Neural cell (in vitro differentiated cells): ENCODE measurements around the gene NIM1K. TPM values are rescaled to one million over a fixed set of nuclear protein-coding genes. Genes with fewer than 3 reads are reported as not detected.

Source experiments
- H2AFZ ChIP-seq: fragments of 200-600, 300-800 bp; sonication (generic), shearing (Covaris generic); 2 replicates; pipeline ENCODE4 v1.6.0; 2014; ENCODE audit warnings: low read depth, mild to moderate bottlenecking, antibody characterized with exemption, low read length, moderate library complexity
- H3F3A ChIP-seq: fragments of 200-600 bp; shearing (Covaris generic); 2 replicates; pipeline ENCODE4 v1.6.1; 2016; ENCODE audit warnings: mild to moderate bottlenecking, moderate library complexity, mixed read lengths, antibody characterized with exemption, low read length; ENCODE audit not compliant: insufficient read depth, poor library complexity, severe bottlenecking
- H3K27ac ChIP-seq: fragments of 200-600, 300-800 bp; sonication (generic), shearing (Covaris generic); 2 replicates; pipeline ENCODE4 v1.5.1; 2014; ENCODE audit warnings: mild to moderate bottlenecking, low read length, moderate library complexity
- H3K27me3 ChIP-seq: fragments of 300-800, 200-600 bp; sonication (generic), shearing (Covaris generic); 2 replicates; pipeline ENCODE4 v1.6.0; 2014; ENCODE audit warnings: mild to moderate bottlenecking, low read depth, low read length, moderate library complexity; ENCODE audit not compliant: insufficient read depth
- H3K36me3 ChIP-seq: fragments of 300-800, 200-600 bp; sonication (generic), shearing (Covaris generic); 2 replicates; pipeline ENCODE4 v1.5.1; 2014; ENCODE audit warnings: mild to moderate bottlenecking, antibody characterized with exemption, low read length, moderate library complexity; ENCODE audit not compliant: insufficient read depth
- H3K4me2 ChIP-seq: fragments of 300-800, 200-600 bp; sonication (generic), shearing (Covaris generic); 2 replicates; pipeline ENCODE4 v1.6.0; 2014; ENCODE audit warnings: mild to moderate bottlenecking, low read length
- H3K4me3 ChIP-seq: fragments of 300-800, 200-600 bp; sonication (generic), shearing (Covaris generic); 2 replicates; pipeline ENCODE4 v1.5.1; 2014; ENCODE audit warnings: mild to moderate bottlenecking, low read length, moderate library complexity
- H3K79me2 ChIP-seq: fragments of 200-600 bp; shearing (Covaris generic); replicated peaks from 2 replicates; pipeline ENCODE4 v1.6.0; 2014; ENCODE audit warnings: mild to moderate bottlenecking, low read length, moderate library complexity; ENCODE audit not compliant: insufficient read depth
- H3K9ac ChIP-seq: fragments of 300-800, 200-600 bp; sonication (generic), shearing (Covaris generic); 2 replicates; pipeline ENCODE4 v1.6.1; 2016; ENCODE audit warnings: mild to moderate bottlenecking, low read length, mixed read lengths
- H3K9me2 ChIP-seq: fragments of 200-600 bp; shearing (Covaris generic); 2 replicates; pipeline ENCODE4 v1.6.1; 2016; ENCODE audit warnings: mild to moderate bottlenecking, low read length, mixed read lengths; ENCODE audit not compliant: insufficient read depth
- H3K9me3 ChIP-seq: fragments of 200-600, 300-800 bp; sonication (generic), shearing (Covaris generic); 2 replicates; pipeline ENCODE4 v1.6.1; 2016; ENCODE audit warnings: mild to moderate bottlenecking, mixed run types, low read length, moderate library complexity, mixed read lengths
- H4K20me1 ChIP-seq: fragments of 200-600 bp; shearing (Covaris generic); 2 replicates; pipeline ENCODE4 v1.6.1; 2016; ENCODE audit warnings: mild to moderate bottlenecking, mixed run types; ENCODE audit not compliant: insufficient read depth
- EP300 ChIP-seq: fragments of 450-650 bp; conservative IDR thresholded peaks from 2 replicates; pipeline ENCODE4 v1.6.1; 2014; ENCODE audit warnings: antibody characterized with exemption, mild to moderate bottlenecking, moderate library complexity; ENCODE audit not compliant: poor library complexity, severe bottlenecking
- EZH2 ChIP-seq: fragments of 200-600, 300-800 bp; shearing (Covaris generic), sonication (generic); IDR thresholded peaks from 2 replicates; pipeline ENCODE4 v1.6.1; 2014; ENCODE audit warnings: antibody characterized with exemption, low read length, borderline replicate concordance, mild to moderate bottlenecking; ENCODE audit not compliant: insufficient read depth, poor library complexity, severe bottlenecking
- MXI1 ChIP-seq: fragments of 450-650 bp; conservative IDR thresholded peaks from 2 replicates; pipeline ENCODE4 v1.6.1; 2014; ENCODE audit warnings: antibody characterized with exemption, mild to moderate bottlenecking; ENCODE audit not compliant: poor library complexity, severe bottlenecking
- POLR2AphosphoS5 ChIP-seq: IDR thresholded peaks from 2 replicates; pipeline ENCODE4 v1.6.1; 2012
- RAD21 ChIP-seq: fragments of 450-650 bp; conservative IDR thresholded peaks from 2 replicates; pipeline ENCODE4 v1.6.1; 2014; ENCODE audit warnings: antibody characterized with exemption, mild to moderate bottlenecking, moderate library complexity
- SMC3 ChIP-seq: fragments of 450-650 bp; conservative IDR thresholded peaks from 2 replicates; pipeline ENCODE4 v1.6.1; 2014; ENCODE audit warnings: antibody characterized with exemption, mild to moderate bottlenecking, moderate library complexity; ENCODE audit not compliant: poor library complexity
- TAF1 ChIP-seq: IDR thresholded peaks from 2 replicates; pipeline ENCODE4 v1.6.1; 2012; ENCODE audit warnings: low read depth
- polyA plus RNA-seq: library from polyadenylated mRNA; depleted of rRNA; stranded (reverse); fragments of >200 nt; gene quantifications from 2 replicates; pipeline ENCODE4 v1.2.3, GENCODE V29; 2014
- TF ChIP-seq, protein P1 (sequence below): IDR thresholded peaks from 2 replicates; pipeline ENCODE4 v1.6.1; 2012; ENCODE audit warnings: borderline replicate concordance
- TF ChIP-seq, protein P2 (sequence below): fragments of 450-650 bp; IDR thresholded peaks from 2 replicates; pipeline ENCODE4 v1.5.1; 2014; ENCODE audit warnings: antibody characterized with exemption, mild to moderate bottlenecking, moderate library complexity; ENCODE audit not compliant: poor library complexity, severe bottlenecking

NIM1K gene
- polyA plus RNA-seq, 1 donor from 2014 or later, result 4.4 TPM

DNA sequence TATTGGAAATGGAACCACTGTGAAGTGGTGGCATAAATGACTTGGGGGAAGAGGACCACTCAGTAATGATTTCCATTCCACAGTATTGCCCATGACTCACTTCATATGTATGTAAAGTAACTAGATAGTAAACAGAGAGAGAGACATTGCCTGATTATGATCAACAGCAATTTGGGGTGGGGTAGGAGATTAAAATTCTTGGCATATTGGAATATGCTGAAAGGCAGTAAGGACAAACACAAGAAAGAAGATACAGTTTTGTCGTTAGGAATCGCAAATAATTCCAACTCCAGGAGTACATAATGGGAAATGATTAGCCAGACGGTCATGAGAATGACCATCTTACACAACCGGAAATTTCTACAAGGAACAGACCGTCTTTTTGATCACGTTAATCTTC is 122.7 kb downstream of the NIM1K start:
- Histone ChIP-seq H3K9me2 (no peaks in the 10 kb centered on the region), H3K9me3 (no peaks in the 10 kb centered on the region), H3K27me3 (no peaks in the 10 kb centered on the region), H4K20me1 (peaks cover 15% of the 10 kb centered on the region), H3K79me2 (peaks cover 40% of the 10 kb centered on the region), H3F3A (peaks cover 8% of the 10 kb centered on the region), H3K4me2 (peak overlapping the region; percentile 82), H3K4me3 (peak overlapping the region; percentile 96), H3K27ac (peak overlapping the region; percentile 95), H3K36me3 (no peaks in the 10 kb centered on the region), H2AFZ (peak overlapping the region; percentile 6), H3K9ac (peak overlapping the region; percentile 65)
- no peak for TF ChIP-seq TAF1

DNA sequence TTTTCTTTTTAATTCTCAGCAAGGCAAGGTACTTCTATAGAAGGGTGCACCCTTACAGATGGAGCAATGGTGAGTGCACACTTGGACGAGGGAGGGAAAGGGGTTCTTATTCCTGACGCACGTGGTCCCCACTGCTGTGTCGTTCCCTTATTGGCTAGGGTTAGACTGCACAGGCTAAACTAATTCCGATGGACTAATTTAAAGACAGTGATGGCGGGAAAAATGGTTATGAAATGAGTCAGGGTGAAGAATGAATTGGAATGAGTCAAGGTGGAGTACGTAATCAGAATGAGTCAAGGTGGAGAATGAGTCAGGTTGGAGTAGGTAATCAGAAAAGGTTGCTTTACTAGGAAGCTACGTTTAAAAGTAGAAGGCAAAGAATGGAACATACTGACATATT is 123.2 kb downstream of the NIM1K start:
- H3K27me3 ChIP-seq, result no peaks in the 10 kb centered on the region
- TF ChIP-seq EP300 (no peak), RAD21 (no peak), SMC3 (no peak), EZH2 (no peak), TAF1 (no peak), POLR2AphosphoS5 (no peak), MXI1 (no peak)
- TF ChIP-seq, protein P1, sequence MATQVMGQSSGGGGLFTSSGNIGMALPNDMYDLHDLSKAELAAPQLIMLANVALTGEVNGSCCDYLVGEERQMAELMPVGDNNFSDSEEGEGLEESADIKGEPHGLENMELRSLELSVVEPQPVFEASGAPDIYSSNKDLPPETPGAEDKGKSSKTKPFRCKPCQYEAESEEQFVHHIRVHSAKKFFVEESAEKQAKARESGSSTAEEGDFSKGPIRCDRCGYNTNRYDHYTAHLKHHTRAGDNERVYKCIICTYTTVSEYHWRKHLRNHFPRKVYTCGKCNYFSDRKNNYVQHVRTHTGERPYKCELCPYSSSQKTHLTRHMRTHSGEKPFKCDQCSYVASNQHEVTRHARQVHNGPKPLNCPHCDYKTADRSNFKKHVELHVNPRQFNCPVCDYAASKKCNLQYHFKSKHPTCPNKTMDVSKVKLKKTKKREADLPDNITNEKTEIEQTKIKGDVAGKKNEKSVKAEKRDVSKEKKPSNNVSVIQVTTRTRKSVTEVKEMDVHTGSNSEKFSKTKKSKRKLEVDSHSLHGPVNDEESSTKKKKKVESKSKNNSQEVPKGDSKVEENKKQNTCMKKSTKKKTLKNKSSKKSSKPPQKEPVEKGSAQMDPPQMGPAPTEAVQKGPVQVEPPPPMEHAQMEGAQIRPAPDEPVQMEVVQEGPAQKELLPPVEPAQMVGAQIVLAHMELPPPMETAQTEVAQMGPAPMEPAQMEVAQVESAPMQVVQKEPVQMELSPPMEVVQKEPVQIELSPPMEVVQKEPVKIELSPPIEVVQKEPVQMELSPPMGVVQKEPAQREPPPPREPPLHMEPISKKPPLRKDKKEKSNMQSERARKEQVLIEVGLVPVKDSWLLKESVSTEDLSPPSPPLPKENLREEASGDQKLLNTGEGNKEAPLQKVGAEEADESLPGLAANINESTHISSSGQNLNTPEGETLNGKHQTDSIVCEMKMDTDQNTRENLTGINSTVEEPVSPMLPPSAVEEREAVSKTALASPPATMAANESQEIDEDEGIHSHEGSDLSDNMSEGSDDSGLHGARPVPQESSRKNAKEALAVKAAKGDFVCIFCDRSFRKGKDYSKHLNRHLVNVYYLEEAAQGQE, result no peak
- TF ChIP-seq, protein P2, sequence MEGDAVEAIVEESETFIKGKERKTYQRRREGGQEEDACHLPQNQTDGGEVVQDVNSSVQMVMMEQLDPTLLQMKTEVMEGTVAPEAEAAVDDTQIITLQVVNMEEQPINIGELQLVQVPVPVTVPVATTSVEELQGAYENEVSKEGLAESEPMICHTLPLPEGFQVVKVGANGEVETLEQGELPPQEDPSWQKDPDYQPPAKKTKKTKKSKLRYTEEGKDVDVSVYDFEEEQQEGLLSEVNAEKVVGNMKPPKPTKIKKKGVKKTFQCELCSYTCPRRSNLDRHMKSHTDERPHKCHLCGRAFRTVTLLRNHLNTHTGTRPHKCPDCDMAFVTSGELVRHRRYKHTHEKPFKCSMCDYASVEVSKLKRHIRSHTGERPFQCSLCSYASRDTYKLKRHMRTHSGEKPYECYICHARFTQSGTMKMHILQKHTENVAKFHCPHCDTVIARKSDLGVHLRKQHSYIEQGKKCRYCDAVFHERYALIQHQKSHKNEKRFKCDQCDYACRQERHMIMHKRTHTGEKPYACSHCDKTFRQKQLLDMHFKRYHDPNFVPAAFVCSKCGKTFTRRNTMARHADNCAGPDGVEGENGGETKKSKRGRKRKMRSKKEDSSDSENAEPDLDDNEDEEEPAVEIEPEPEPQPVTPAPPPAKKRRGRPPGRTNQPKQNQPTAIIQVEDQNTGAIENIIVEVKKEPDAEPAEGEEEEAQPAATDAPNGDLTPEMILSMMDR, result no peak
- H4K20me1 ChIP-seq, result peaks cover 10% of the 10 kb centered on the region
- no peak overlapping the region for H3K9ac ChIP-seq
- H3K27ac ChIP-seq, result peak overlapping the region; percentile 95
- H3K9me2 ChIP-seq, result no peaks in the 10 kb centered on the region
- peaks cover 34% of the 10 kb centered on the region for H3K79me2 ChIP-seq
- no peaks in the 10 kb centered on the region for H3K9me3 ChIP-seq
- no peak overlapping the region for H3K4me2 ChIP-seq
- no peak overlapping the region for H2AFZ ChIP-seq
- peaks cover 8% of the 10 kb centered on the region for H3F3A ChIP-seq
- H3K4me3 ChIP-seq, result no peak overlapping the region
- no peaks in the 10 kb centered on the region for H3K36me3 ChIP-seq

DNA sequence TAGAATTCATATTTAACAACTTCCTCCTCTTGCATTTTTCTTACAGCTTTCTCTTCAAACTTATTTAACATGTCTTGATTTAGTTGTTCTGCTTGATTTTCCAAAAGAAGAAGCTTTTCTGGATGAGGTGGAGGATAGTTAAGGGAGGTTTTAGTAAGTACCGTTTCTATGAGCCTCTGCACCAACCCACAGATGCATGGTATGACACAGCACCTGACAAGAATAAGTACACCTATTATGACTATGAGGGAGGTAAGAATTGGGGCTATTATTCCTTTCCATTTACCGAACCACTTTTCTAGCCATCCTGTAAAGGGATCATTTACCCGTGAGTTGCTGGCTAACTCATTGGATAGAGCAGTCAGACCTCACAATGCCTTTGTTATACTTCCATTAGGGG is 123.7 kb downstream of the NIM1K start:
- H3F3A ChIP-seq, result peaks cover 8% of the 10 kb centered on the region
- no peak overlapping the region for H2AFZ ChIP-seq
- H3K4me3 ChIP-seq, result no peak overlapping the region
- no peak overlapping the region for H3K4me2 ChIP-seq
- peak overlapping the region; percentile 95 for H3K27ac ChIP-seq
- peaks cover 30% of the 10 kb centered on the region for H3K79me2 ChIP-seq
- TF ChIP-seq, protein P1, result no peak
- TF ChIP-seq RAD21, result no peak
- no peak for TF ChIP-seq POLR2AphosphoS5
- H4K20me1 ChIP-seq, result peaks cover 6% of the 10 kb centered on the region
- H3K9me3 ChIP-seq, result no peaks in the 10 kb centered on the region
- no peak overlapping the region for H3K9ac ChIP-seq
- H3K9me2 ChIP-seq, result no peaks in the 10 kb centered on the region
- no peaks in the 10 kb centered on the region for H3K36me3 ChIP-seq
- no peaks in the 10 kb centered on the region for H3K27me3 ChIP-seq
